B cell (primary cell): ENCODE measurements around the gene MAML3. TPM values are rescaled to one million over a fixed set of nuclear protein-coding genes. Genes with fewer than 3 reads are reported as not detected.

Experiments
- ATAC-seq: fragments of 200-7000 bp; cut with Tn5 transposase; one replicate; pipeline ENCODE4 v1.10.0; 2021; ENCODE audit warnings: low read depth, mild to moderate bottlenecking, moderate number of reproducible peaks, moderate library complexity
- CTCF ChIA-PET: fragments of 350-600 bp; sonication (Branson Sonifier 250); formaldehyde crosslinking; loops from one replicate; lab custom pipeline; 2021; ENCODE audit warnings: antibody characterized with exemption, inconsistent platforms; lab: Charles Lee
- POLR2A ChIA-PET: fragments of 350-600 bp; sonication (Branson Sonifier 250); formaldehyde crosslinking; loops from one replicate; lab custom pipeline; 2021; ENCODE audit warnings: antibody characterized with exemption; lab: Charles Lee
- DNase-seq: peaks from one replicate; pipeline ENCODE4 v3.0.0; 2013
- H2AFZ ChIP-seq: 2 replicates; pipeline ENCODE4 v1.6.1; 2012; ENCODE audit warnings: mild to moderate bottlenecking, low read depth, low read length; ENCODE audit not compliant: insufficient read depth, poor library complexity, severe bottlenecking
- H3K27ac ChIP-seq, 2 donors: 1 replicate in 1 of 2; 2 replicates in 1 of 2; pipeline ENCODE4 v1.5.1; 2012 to 2013; ENCODE audit warnings: low read length in 2 of 2, mild to moderate bottlenecking in 2 of 2, moderate library complexity in 1 of 2
- H3K27me3 ChIP-seq, 4 experiments: fragments of 200-600 bp in 1 of 4; sonication (generic) in 1 of 4; replicated peaks in 1 of 4; 1 replicate in 2 of 4; 2 replicates in 2 of 4; pipeline versions ENCODE4 v1.6.1 to v1.7.0; 2013 to 2016; ENCODE audit warnings: low read length in 3 of 4, mild to moderate bottlenecking in 2 of 4, mixed read lengths in 1 of 4, moderate library complexity in 1 of 4; ENCODE audit not compliant: insufficient read depth in 4 of 4, control insufficient read depth in 3 of 4; ENCODE audit errors: control extremely low read depth in 1 of 4
- H3K36me3 ChIP-seq, 2 experiments: replicated peaks in 1 of 2; 1 replicate in 1 of 2; 2 replicates in 1 of 2; pipeline versions ENCODE4 v1.6.1 to v1.7.1; 2013; ENCODE audit warnings: low read length in 1 of 2; ENCODE audit not compliant: insufficient read depth in 2 of 2, control insufficient read depth in 1 of 2; ENCODE audit errors: control extremely low read depth in 1 of 2, extremely low read depth in 1 of 2
- H3K4me1 ChIP-seq, 2 donors: fragments of 200-600 bp in 1 of 2; sonication (generic) in 1 of 2; 1 replicate in 1 of 2; 2 replicates in 1 of 2; pipeline versions ENCODE4 v1.5.1 to v1.6.1; 2013 to 2017; ENCODE audit warnings: low read length in 2 of 2; ENCODE audit not compliant: control insufficient read depth in 2 of 2, insufficient read depth in 2 of 2
- H3K4me2 ChIP-seq: replicated peaks from 2 replicates; pipeline ENCODE3; 2012; ENCODE audit warnings: mild to moderate bottlenecking, low read depth, low read length; ENCODE audit not compliant: poor library complexity, severe bottlenecking
- H3K4me3 ChIP-seq, 5 experiments: fragments of 200-600 bp in 1 of 5; sonication (generic) in 1 of 5; 1 replicate in 3 of 5; 2 replicates in 2 of 5; pipeline versions ENCODE4 v1.5.1 to v1.7.0; 2011 to 2016; ENCODE audit warnings: low read length in 4 of 5, mild to moderate bottlenecking in 4 of 5, low read depth in 2 of 5, control low read depth in 1 of 5, moderate library complexity in 1 of 5; ENCODE audit not compliant: insufficient read depth in 1 of 5; ENCODE audit errors: control extremely low read depth in 1 of 5, extremely low read depth in 1 of 5
- H3K79me2 ChIP-seq: fragments of 200-600 bp; sonication (generic); one replicate; pipeline ENCODE4 v1.6.0; 2016; ENCODE audit warnings: low read length; ENCODE audit not compliant: control insufficient read depth, insufficient read depth
- H3K9ac ChIP-seq: fragments of 200-600 bp; sonication (generic); 2 replicates; pipeline ENCODE4 v1.6.1; 2017; ENCODE audit warnings: mild to moderate bottlenecking, low read length, moderate library complexity
- H3K9me3 ChIP-seq, 3 donors: one replicate each; pipeline versions ENCODE4 v1.6.1 to v1.7.1; 2013; ENCODE audit warnings: low read length in 2 of 3; ENCODE audit not compliant: control insufficient read depth in 2 of 3, insufficient read depth in 1 of 3; ENCODE audit errors: control extremely low read depth in 1 of 3
- H4K20me1 ChIP-seq: 2 replicates; pipeline ENCODE4 v1.6.0; 2012; ENCODE audit warnings: mild to moderate bottlenecking, low read length; ENCODE audit not compliant: insufficient read depth, control insufficient read depth, poor library complexity, severe bottlenecking
- H3K27ac Mint-ChIP-seq: one replicate; pipeline ENCODE4 v1.8.0; 2021; ENCODE audit warnings: mixed read lengths
- H3K27me3 Mint-ChIP-seq: one replicate; pipeline ENCODE4 v1.8.0; 2021; ENCODE audit warnings: mixed read lengths
- H3K4me1 Mint-ChIP-seq: one replicate; pipeline ENCODE4 v1.8.0; 2021; ENCODE audit warnings: mixed read lengths
- H3K4me3 Mint-ChIP-seq: one replicate; pipeline ENCODE4 v1.8.0; 2021; ENCODE audit warnings: mixed read lengths
- H3K9me3 Mint-ChIP-seq: one replicate; pipeline ENCODE4 v1.8.0; 2022; ENCODE audit warnings: mixed read lengths; ENCODE audit not compliant: insufficient read depth
- EZH2 ChIP-seq: IDR thresholded peaks from 2 replicates; pipeline ENCODE4 v1.6.1; 2012; ENCODE audit warnings: borderline replicate concordance, low read depth, mild to moderate bottlenecking, moderate library complexity, low read length; ENCODE audit not compliant: insufficient read depth, poor library complexity, severe bottlenecking
- WGBS: methylation state at CpG from one replicate; pipeline ENCODE4 v1.1.5; 2013; ENCODE audit warnings: missing lambda C conversion rate; ENCODE audit not compliant: insufficient coverage; 5-methylcytosine and 5-hydroxymethylcytosine counted together
- intact Hi-C: fragments of 100-400 bp; cut with micrococcal nuclease; formaldehyde crosslinking; loops from one replicate; pipeline ENCODE4 v1.10.0; 2022
- polyA plus RNA-seq: library from polyadenylated mRNA; depleted of rRNA; stranded (reverse); fragments of >200 nt; gene quantifications from 2 replicates; pipeline ENCODE4 v1.2.3, GENCODE V29; 2012
- total RNA-seq, 2 donors: library from RNA; stranded (reverse); fragments of 120-200 nt in 1 of 2; gene quantifications; 1 replicate in 1 of 2; 2 replicates in 1 of 2; pipeline versions ENCODE4 v1.2.3 to v1.2.4, GENCODE V29; 2013 to 2022
- TF ChIP-seq, protein P1 (sequence below): fragments of 200-600 bp; IDR thresholded peaks from one replicate; pipeline ENCODE4 v1.8.0; 2022; ENCODE audit warnings: antibody characterized with exemption, mild to moderate bottlenecking

The MAML3 gene
- total and polyA plus RNA-seq, 2 donors (not counting 1 experiment from before 2014, with no cell fraction given) = 0.94 to 5.3 TPM

DNA sequence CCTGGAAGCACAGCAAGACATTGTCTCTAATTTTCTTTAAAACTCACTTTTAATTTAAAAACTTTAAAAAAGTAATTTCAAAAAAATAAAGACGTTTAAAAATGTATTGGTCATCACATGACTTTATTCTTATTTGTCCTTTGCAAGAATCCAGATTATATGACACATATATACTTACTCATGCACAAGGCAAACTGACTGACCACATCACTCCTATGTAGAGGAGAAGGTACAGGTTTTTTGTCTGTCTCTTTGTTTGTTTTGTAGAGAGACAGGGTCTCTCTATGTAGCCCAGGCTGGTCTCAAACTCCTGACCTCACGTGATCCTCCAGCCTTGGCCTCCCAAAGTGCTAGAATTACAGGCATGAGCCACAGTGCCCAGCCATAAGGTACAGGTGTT is 28.6 kb downstream of the MAML3 start:
- POLR2A ChIA-PET = no interaction called here
- H3K9me3 Mint-ChIP-seq = no peaks in the 10 kb centered on the region
- intact Hi-C loops = no loop called here
- 100% methylated on average over 1 of the region's 2 CpGs for WGBS
- H3K27ac Mint-ChIP-seq = no peak overlapping the region
- CTCF ChIA-PET = interaction anchor here (0.7 kb wide), 1 partner anchor 239 kb away, joined by 4 read pairs; no protein-coding TSS in a partner anchor
- Histone ChIP-seq H2AFZ (no peak overlapping the region), H3K4me2 (no peak overlapping the region), H3K79me2 (no peaks in the 10 kb centered on the region), H4K20me1 (no peaks in the 10 kb centered on the region), H3K4me1 (peaks cover 3 to 7% of the 10 kb centered on the region in 2 donors), H3K27ac (no peak overlapping the region), H3K36me3 (no peaks in the 10 kb centered on the region), H3K4me3 (no peak overlapping the region), H3K9me3 (no peaks in the 10 kb centered on the region), H3K27me3 (no peaks in the 10 kb centered on the region), H3K9ac (no peak overlapping the region)
- H3K27me3 Mint-ChIP-seq = peaks cover 20% of the 10 kb centered on the region
- H3K4me1 Mint-ChIP-seq = peaks cover 3% of the 10 kb centered on the region
- ATAC-seq = no peak
- H3K4me3 Mint-ChIP-seq = no peak overlapping the region
- no peak for DNase-seq
- TF ChIP-seq EZH2 = no peak
- TF ChIP-seq, protein P1, sequence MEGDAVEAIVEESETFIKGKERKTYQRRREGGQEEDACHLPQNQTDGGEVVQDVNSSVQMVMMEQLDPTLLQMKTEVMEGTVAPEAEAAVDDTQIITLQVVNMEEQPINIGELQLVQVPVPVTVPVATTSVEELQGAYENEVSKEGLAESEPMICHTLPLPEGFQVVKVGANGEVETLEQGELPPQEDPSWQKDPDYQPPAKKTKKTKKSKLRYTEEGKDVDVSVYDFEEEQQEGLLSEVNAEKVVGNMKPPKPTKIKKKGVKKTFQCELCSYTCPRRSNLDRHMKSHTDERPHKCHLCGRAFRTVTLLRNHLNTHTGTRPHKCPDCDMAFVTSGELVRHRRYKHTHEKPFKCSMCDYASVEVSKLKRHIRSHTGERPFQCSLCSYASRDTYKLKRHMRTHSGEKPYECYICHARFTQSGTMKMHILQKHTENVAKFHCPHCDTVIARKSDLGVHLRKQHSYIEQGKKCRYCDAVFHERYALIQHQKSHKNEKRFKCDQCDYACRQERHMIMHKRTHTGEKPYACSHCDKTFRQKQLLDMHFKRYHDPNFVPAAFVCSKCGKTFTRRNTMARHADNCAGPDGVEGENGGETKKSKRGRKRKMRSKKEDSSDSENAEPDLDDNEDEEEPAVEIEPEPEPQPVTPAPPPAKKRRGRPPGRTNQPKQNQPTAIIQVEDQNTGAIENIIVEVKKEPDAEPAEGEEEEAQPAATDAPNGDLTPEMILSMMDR = no peak

DNA sequence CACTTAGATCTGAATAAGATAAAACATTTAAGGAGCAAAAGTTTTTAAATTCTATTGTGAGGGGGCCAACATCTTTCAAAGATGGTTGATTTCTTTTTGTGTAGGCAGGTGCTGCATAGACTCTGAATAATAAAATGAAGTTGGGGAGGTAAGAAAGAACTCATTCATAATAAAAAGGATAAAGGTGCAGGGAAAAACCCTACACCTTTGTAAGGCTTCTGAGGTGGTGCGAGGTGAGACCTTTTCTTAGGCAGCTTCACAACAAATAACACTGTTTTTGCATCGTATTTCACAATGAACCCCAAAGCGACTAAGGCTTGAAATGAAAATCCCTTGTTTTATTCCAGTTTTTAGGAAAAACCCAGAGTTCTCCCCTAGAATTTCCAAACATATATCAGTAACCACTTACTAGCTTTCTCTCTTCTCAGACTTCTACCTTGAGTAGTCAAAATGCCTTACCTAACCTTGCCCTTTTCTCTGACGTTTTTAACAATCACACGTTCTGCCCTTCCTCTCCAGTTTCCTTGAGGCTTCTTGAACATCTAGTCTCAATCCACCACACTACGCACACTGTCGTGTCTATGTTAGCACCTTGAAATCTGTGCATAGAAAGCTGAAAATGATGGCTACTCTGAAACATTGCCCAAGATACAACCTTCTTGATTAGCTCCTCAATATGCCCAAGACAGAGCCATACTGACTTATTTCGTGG is 30.2 kb downstream of the MAML3 start:
- Histone ChIP-seq H3K9ac (no peak overlapping the region), H3K4me3 (no peak overlapping the region)
- CTCF ChIA-PET = no interaction called here

More for the DNA sequence above, 30.2 kb downstream of the MAML3 start:
- no peak for ATAC-seq
- Mint-ChIP-seq H3K4me1 (peaks cover 3% of the 10 kb centered on the region), H3K27me3 (peaks cover 28% of the 10 kb centered on the region), H3K4me3 (no peak overlapping the region), H3K9me3 (no peaks in the 10 kb centered on the region), H3K27ac (no peak overlapping the region)
- H4K20me1 ChIP-seq = no peaks in the 10 kb centered on the region
- no peaks in the 10 kb centered on the region for H3K79me2 ChIP-seq
- H3K4me1 ChIP-seq = peaks cover 3 to 7% of the 10 kb centered on the region in 2 donors
- DNase-seq = no peak
- no peaks in the 10 kb centered on the region for H3K27me3 ChIP-seq
- intact Hi-C loops = no loop called here
- H3K9me3 ChIP-seq = no peaks in the 10 kb centered on the region
- H2AFZ ChIP-seq = no peak overlapping the region
- H3K4me2 ChIP-seq = no peak overlapping the region
- no peak overlapping the region for H3K27ac ChIP-seq
- TF ChIP-seq, protein P1 = no peak
- no peak for TF ChIP-seq EZH2
- no peaks in the 10 kb centered on the region for H3K36me3 ChIP-seq
- POLR2A ChIA-PET = no interaction called here
- 84% methylated on average over 6 of the region's 8 CpGs for WGBS
